Measurements from ENCODE around the gene SYNDIG1L.

Gene SYNDIG1L

GRCh38 chr14:74425525-74426201, 347 bp downstream of the SYNDIG1L start:
- no peak for TF ChIP-seq CTCF (IDR thresholded peaks at IDR 0.05; ENCODE audit: low read depth, low read length)
- DNase-seq, result no peak
- Histone ChIP-seq H3K4me3 (ENCODE audit: low read depth, low read length) (no peak overlapping the region), H3K36me3 (no peaks in the 10 kb centered on the region), H3K27me3 (peaks cover 67% of the 10 kb centered on the region), H3K4me1 (no peaks in the 10 kb centered on the region), H3K9me3 (no peaks in the 10 kb centered on the region)

GRCh38 chr14:74424606-74425005, 1.4 kb downstream of the SYNDIG1L start:
- Histone ChIP-seq H3K4me3 (ENCODE audit: low read depth, low read length) (no peak overlapping the region), H3K36me3 (no peaks in the 10 kb centered on the region), H3K27me3 (peaks cover 67% of the 10 kb centered on the region), H3K9me3 (no peaks in the 10 kb centered on the region), H3K4me1 (no peaks in the 10 kb centered on the region)
- no peak for TF ChIP-seq CTCF (IDR thresholded peaks at IDR 0.05; ENCODE audit: low read depth, low read length)
- no peak for DNase-seq

- no peak for DNase-seq
- TF ChIP-seq CTCF (IDR thresholded peaks at IDR 0.05; ENCODE audit: low read depth, low read length), result no peak
Observed at GRCh38 chr14:74423246-74423645, 2.8 kb downstream of the SYNDIG1L start.

GRCh38 chr14:74421981-74422380, 4.0 kb downstream of the SYNDIG1L start:
- DNase-seq, result no peak
- Histone ChIP-seq H3K4me1 (no peaks in the 10 kb centered on the region), H3K4me3 (ENCODE audit: low read depth, low read length) (no peak overlapping the region), H3K9me3 (no peaks in the 10 kb centered on the region), H3K27me3 (peaks cover 70% of the 10 kb centered on the region), H3K36me3 (no peaks in the 10 kb centered on the region)
- TF ChIP-seq CTCF (IDR thresholded peaks at IDR 0.05; ENCODE audit: low read depth, low read length), result no peak

More at GRCh38 chr14:74423246-74423645, 2.8 kb downstream of the SYNDIG1L start:
- H3K4me1 ChIP-seq, result no peaks in the 10 kb centered on the region
- H3K36me3 ChIP-seq, result no peaks in the 10 kb centered on the region
- H3K4me3 ChIP-seq (ENCODE audit: low read depth, low read length), result no peak overlapping the region
- H3K9me3 ChIP-seq, result no peaks in the 10 kb centered on the region
- peaks cover 77% of the 10 kb centered on the region for H3K27me3 ChIP-seq

- Histone ChIP-seq H3K4me3 (ENCODE audit: low read depth, low read length) (no peak overlapping the region), H3K9me3 (no peaks in the 10 kb centered on the region)
Observed at GRCh38 chr14:74419086-74419485, 6.9 kb downstream of the SYNDIG1L start.

More at GRCh38 chr14:74419086-74419485, 6.9 kb downstream of the SYNDIG1L start:
- TF ChIP-seq CTCF (IDR thresholded peaks at IDR 0.05; ENCODE audit: low read depth, low read length), result no peak
- DNase-seq, result no peak
- H3K36me3 ChIP-seq, result no peaks in the 10 kb centered on the region
- H3K27me3 ChIP-seq, result peaks cover 48% of the 10 kb centered on the region
- no peaks in the 10 kb centered on the region for H3K4me1 ChIP-seq

All from BE2C (cell line).